GM18519 (cell line): ENCODE measurements around the gene FKBP7.
"Not testable (repeated sequence)": the region's sequence is repeated elsewhere in the genome, so short reads cannot be mapped to it uniquely, and the experiment has no call there.

ENCODE experiments used
- ATAC-seq: cut with Tn5 transposase; IDR thresholded peaks from one replicate; pipeline ENCODE4 v1.9.1; 2021; ENCODE audit warnings: mild to moderate bottlenecking, moderate library complexity; ENCODE audit not compliant: unreplicated experiment, low FRiP score

FKBP7 gene

GRCh38 chr2:178450774-178451525 is 27.4 kb downstream of the FKBP7 start, which contains the start of the genes PJVK and PRKRA:
TSS of gene PJVK (plus strand) at chr2:178451378. CDS start at chr2:178453410, 2,032 bp downstream.
TSS of gene PRKRA (minus strand) at chr2:178451175. CDS start at chr2:178451030, 145 bp downstream.
- ATAC-seq, result peak; percentile 72

- ATAC-seq, result peak; percentile 33
Measured at GRCh38 chr2:178450524-178450773, 28.0 kb downstream of the FKBP7 start.

GRCh38 chr2:178449700-178450523 is 28.5 kb downstream of the FKBP7 start:
- ATAC-seq, result peak; percentile 4

GRCh38 chr2:178448968-178449661 is 29.3 kb downstream of the FKBP7 start:
- no peak for ATAC-seq

- ATAC-seq, result no peak
Measured at GRCh38 chr2:178441426-178441825, 37.0 kb downstream of the FKBP7 start.

- ATAC-seq, result no peak
Measured at GRCh38 chr2:178436662-178437061, 41.7 kb downstream of the FKBP7 start.

- ATAC-seq, result no peak
Measured at GRCh38 chr2:178429336-178429735, 49.1 kb downstream of the FKBP7 start.

- ATAC-seq, result no peak
Measured at GRCh38 chr2:178428396-178428806, 50.0 kb downstream of the FKBP7 start.

GRCh38 chr2:178427458-178427857 is 50.9 kb downstream of the FKBP7 start:
- no peak for ATAC-seq

- ATAC-seq, result no peak
Measured at GRCh38 chr2:178426388-178426787, 52.0 kb downstream of the FKBP7 start.

GRCh38 chr2:178425255-178425827 is 53.1 kb downstream of the FKBP7 start:
- ATAC-seq, result no peak

GRCh38 chr2:178423746-178424145 is 54.7 kb downstream of the FKBP7 start:
- not testable (repeated sequence) for ATAC-seq

GRCh38 chr2:178422097-178422496 is 56.3 kb downstream of the FKBP7 start:
- ATAC-seq, result no peak

- ATAC-seq, result no peak
Measured at GRCh38 chr2:178420463-178420999, 57.9 kb downstream of the FKBP7 start.

- ATAC-seq, result no peak
Measured at GRCh38 chr2:178419123-178419522, 59.3 kb downstream of the FKBP7 start.

GRCh38 chr2:178418426-178418825 is 60.0 kb downstream of the FKBP7 start:
- no peak for ATAC-seq

GRCh38 chr2:178417916-178418315 is 60.5 kb downstream of the FKBP7 start:
- no peak for ATAC-seq

GRCh38 chr2:178415979-178416378 is 62.4 kb downstream of the FKBP7 start:
- no peak for ATAC-seq

- ATAC-seq, result peak; percentile 71
Measured at GRCh38 chr2:178414266-178415247, 63.8 kb downstream of the FKBP7 start.
